ENCODE results near the gene S100A10. TPM values are rescaled to one million over a fixed set of nuclear protein-coding genes. Genes with fewer than 3 reads are reported as not detected.

S100A10 gene
- total RNA-seq, 2 donors from 2014 or later: 40.7 to 105 TPM

DNA sequence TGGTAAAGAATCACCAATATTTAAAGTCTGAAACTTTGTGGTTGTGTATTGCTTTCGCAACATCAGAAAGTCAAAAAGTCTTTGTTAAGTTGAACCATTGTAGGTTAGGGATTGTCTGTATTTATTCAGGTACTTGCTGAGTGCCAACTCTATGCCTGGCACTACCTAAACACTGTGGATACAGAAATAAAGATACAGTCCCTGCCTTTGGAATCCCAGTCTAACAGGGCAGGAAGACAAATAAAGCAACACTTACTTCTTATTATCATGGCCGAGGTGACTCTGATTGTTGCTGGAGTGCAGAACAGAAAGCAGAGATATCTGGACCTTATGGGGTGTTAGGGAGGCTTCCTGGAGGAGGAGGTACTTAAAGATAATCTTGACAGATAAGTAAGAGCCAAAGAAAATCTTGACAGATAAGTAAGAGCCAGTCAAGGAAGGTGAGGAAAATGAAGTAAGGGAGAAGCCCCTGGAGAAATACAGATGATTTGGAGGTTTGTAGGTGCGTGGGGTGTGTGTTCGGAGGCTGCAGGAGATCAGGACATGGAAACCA is 11.8 kb upstream of the S100A10 start:
- no peak overlapping the region for H3K27ac ChIP-seq

DNA sequence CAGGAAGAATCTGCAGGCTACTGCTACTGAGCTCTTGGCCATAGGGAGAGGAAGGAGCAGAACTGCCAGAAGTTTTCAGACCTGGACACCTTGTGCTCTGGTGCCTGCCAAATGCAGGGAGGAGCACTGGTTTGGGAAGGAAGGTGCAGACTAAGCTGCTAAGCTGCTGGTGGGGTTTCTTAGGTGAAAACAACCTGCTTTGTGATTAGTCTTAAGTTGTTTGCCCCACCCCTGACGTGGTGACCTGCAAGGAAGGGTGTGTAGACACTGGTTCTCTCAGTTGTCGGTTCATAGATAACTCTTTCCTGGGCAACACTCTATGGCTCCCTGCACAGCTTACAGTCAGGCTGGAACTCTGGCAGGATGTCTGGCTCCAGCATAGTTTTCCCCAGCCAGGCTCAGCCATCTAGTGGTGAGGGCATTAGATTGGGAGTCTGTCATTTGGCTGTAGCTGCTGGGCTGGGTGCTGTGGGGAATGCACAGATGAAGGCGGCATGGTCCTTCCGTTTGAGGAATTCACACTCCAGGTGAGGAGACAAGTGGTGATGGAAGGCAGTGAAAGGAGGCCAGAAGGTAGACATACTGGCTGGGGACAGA is 10.3 kb upstream of the S100A10 start:
- 55% methylated on average over 4 of the region's 4 CpGs for WGBS, 2 donors
- no peak for TF ChIP-seq POLR2A (IDR thresholded peaks at IDR 0.05)
- TF ChIP-seq, protein P1, sequence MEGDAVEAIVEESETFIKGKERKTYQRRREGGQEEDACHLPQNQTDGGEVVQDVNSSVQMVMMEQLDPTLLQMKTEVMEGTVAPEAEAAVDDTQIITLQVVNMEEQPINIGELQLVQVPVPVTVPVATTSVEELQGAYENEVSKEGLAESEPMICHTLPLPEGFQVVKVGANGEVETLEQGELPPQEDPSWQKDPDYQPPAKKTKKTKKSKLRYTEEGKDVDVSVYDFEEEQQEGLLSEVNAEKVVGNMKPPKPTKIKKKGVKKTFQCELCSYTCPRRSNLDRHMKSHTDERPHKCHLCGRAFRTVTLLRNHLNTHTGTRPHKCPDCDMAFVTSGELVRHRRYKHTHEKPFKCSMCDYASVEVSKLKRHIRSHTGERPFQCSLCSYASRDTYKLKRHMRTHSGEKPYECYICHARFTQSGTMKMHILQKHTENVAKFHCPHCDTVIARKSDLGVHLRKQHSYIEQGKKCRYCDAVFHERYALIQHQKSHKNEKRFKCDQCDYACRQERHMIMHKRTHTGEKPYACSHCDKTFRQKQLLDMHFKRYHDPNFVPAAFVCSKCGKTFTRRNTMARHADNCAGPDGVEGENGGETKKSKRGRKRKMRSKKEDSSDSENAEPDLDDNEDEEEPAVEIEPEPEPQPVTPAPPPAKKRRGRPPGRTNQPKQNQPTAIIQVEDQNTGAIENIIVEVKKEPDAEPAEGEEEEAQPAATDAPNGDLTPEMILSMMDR (IDR thresholded peaks at IDR 0.05): no peak
- H3K36me3 ChIP-seq (replicated peaks in 1 of 2; ENCODE audit: insufficient read depth in 1 of 2, low read depth in 2 of 2): no peaks in the 10 kb centered on the region
- no peaks in the 10 kb centered on the region for H3K9me3 ChIP-seq
- no peaks in the 10 kb centered on the region for H3K27me3 ChIP-seq
- DNase-seq: no peak
- no peaks in the 10 kb centered on the region for H3K4me1 ChIP-seq
- no peak for ATAC-seq
- intact Hi-C loops (cut with DNase I): no loop called here
- H3K4me3 ChIP-seq: no peak overlapping the region
- no peak overlapping the region for H3K27ac ChIP-seq

More for the DNA sequence above, 11.8 kb upstream of the S100A10 start:
- Histone ChIP-seq H3K4me3 (no peak overlapping the region), H3K9me3 (no peaks in the 10 kb centered on the region), H3K4me1 (no peaks in the 10 kb centered on the region), H3K36me3 (replicated peaks in 1 of 2; ENCODE audit: insufficient read depth in 1 of 2, low read depth in 2 of 2) (no peaks in the 10 kb centered on the region), H3K27me3 (no peaks in the 10 kb centered on the region)
- no peak for DNase-seq
- intact Hi-C loops (cut with DNase I): no loop called here
- no peak for ATAC-seq
- TF ChIP-seq POLR2A (IDR thresholded peaks at IDR 0.05): no peak
- TF ChIP-seq, protein P1 (IDR thresholded peaks at IDR 0.05): no peak
- 44 to 47% methylated on average over 4 of the region's 4 CpGs for WGBS, 2 donors

DNA sequence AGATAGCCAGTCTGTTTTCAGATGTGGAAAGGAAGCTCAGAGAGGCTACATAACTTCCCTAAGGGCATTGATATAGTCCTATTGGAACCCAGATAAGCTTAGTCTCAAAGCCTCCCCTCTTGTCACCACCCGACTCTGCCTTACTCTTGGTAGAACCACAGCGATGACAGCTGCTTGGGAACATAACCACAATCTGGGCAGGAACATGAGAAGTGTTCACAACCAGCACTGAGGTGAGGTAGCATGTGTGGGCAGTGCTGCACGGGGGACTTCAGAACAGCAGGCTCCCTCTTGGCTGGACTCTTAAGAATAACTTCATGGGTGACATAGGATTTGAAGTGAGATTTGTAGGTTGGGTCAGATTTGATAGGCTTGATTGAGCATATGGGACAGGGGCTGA is 9.3 kb upstream of the S100A10 start:
- no peaks in the 10 kb centered on the region for H3K27me3 ChIP-seq
- H3K36me3 ChIP-seq (replicated peaks in 1 of 2; ENCODE audit: insufficient read depth in 1 of 2, low read depth in 2 of 2): no peaks in the 10 kb centered on the region
- ATAC-seq (no peak), DNase-seq (no peak)
- H3K27ac ChIP-seq: no peak overlapping the region
- intact Hi-C loops (cut with DNase I): no loop called here
- WGBS, 2 donors: 58 to 65% methylated on average over 3 of the region's 3 CpGs
- H3K9me3 ChIP-seq: no peaks in the 10 kb centered on the region
- no peak for TF ChIP-seq POLR2A (IDR thresholded peaks at IDR 0.05)
- TF ChIP-seq, protein P1 (IDR thresholded peaks at IDR 0.05): no peak
- no peaks in the 10 kb centered on the region for H3K4me1 ChIP-seq
- H3K4me3 ChIP-seq: no peak overlapping the region

DNA sequence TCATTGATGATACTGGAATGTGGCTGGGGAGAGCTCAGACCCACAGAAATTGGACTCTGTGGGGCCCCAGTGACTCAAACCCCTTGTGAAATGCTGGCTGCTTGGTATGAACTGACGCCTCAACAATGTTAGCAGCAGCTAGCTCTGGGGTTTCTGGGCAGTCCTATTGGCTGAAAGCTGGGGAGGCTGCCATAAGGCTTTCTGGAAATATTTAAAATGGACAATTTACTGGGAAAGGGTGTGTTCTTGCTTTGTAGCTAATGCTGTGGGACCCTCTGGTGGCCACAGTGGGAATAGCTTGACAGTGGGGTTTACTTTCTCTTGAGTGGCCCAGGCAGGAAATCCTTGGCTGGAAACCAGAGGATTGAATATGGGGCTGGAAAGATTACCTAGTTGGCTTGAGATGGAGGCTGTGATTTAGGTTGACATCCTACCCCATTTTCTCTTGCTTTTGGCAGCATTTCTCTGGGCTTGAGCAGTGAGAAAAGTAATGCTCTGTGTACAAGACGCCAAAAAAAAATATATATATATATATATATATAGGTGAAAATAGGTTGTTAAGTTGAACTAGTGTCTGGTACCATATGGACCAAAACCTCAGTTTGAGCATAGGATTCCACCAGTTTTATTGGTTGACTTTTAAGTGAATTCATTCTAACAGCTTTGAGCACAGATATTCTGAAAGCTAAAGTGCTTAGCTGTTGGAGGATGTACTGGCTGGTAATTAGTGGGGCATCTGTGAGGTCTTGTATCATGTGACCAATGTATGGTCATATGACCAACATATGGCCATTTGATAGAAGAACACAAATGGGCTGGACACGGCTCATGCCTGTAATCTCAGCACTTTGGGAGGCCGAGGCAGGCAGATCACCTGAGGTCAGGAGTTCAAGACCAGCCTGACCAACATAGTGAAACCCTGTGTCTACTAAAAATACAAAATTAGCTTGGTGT is 8.2 kb upstream of the S100A10 start:
- 67 to 68% methylated on average over 4 of the region's 4 CpGs for WGBS, 2 donors
- no peaks in the 10 kb centered on the region for H3K36me3 ChIP-seq (replicated peaks in 1 of 2; ENCODE audit: insufficient read depth in 1 of 2, low read depth in 2 of 2)
- H3K27ac ChIP-seq: peak overlapping the region in 1 of 4 donors; percentile 24
- no peak overlapping the region for H3K4me3 ChIP-seq
- intact Hi-C loops (cut with DNase I): no loop called here
- no peaks in the 10 kb centered on the region for H3K27me3 ChIP-seq
- H3K4me1 ChIP-seq: no peaks in the 10 kb centered on the region
- DNase-seq (peak; percentile 89 to 96 (median 92)), ATAC-seq (peak; percentile 88)
- H3K9me3 ChIP-seq: no peaks in the 10 kb centered on the region
- TF ChIP-seq, protein P1 (IDR thresholded peaks at IDR 0.05): peak; percentile 73 to 97 (median 91)
- TF ChIP-seq POLR2A (IDR thresholded peaks at IDR 0.05): no peak

All from body of pancreas (tissue), 4 donors.